ENCODE measurements around the gene EFNA4. TPM values are rescaled to one million over a fixed set of nuclear protein-coding genes. Genes with fewer than 3 reads are reported as not detected.

EFNA4 gene
- total RNA-seq, 1 donor from 2014 or later = 9.9 TPM

GRCh38 chr1:155033524-155033923 is 30.0 kb upstream of the EFNA4 start, which contains the start of the genes DCST1 and DCST2:
Gene DCST1 (plus strand): TSS chr1:155033824. CDS start chr1:155034037, 213 bp downstream.
Gene DCST2 (minus strand): TSS chr1:155033781. CDS start chr1:155033701, 80 bp downstream.
- DNase-seq (ENCODE audit: low spot score) = no peak

- no peak for DNase-seq (ENCODE audit: low spot score)
Measured at GRCh38 chr1:155034318-155035208, 29.0 kb upstream of the EFNA4 start.

GRCh38 chr1:155035936-155036335 is 27.6 kb upstream of the EFNA4 start:
- DNase-seq (ENCODE audit: low spot score) = no peak

GRCh38 chr1:155037043-155037442 is 26.5 kb upstream of the EFNA4 start:
- DNase-seq (ENCODE audit: low spot score) = no peak

GRCh38 chr1:155037851-155038441 is 25.6 kb upstream of the EFNA4 start:
- no peak for DNase-seq (ENCODE audit: low spot score)

- DNase-seq (ENCODE audit: low spot score) = no peak
Measured at GRCh38 chr1:155038602-155039307, 24.8 kb upstream of the EFNA4 start.

GRCh38 chr1:155039308-155039669 is 24.3 kb upstream of the EFNA4 start:
- DNase-seq (ENCODE audit: low spot score) = no peak

- no peak for DNase-seq (ENCODE audit: low spot score)
Measured at GRCh38 chr1:155040358-155041093, 23.0 kb upstream of the EFNA4 start.

- DNase-seq (ENCODE audit: low spot score) = no peak
Measured at GRCh38 chr1:155042789-155043188, 20.8 kb upstream of the EFNA4 start.

GRCh38 chr1:155043301-155043702 is 20.2 kb upstream of the EFNA4 start:
- DNase-seq (ENCODE audit: low spot score) = no peak

- no peak for DNase-seq (ENCODE audit: low spot score)
Measured at GRCh38 chr1:155043793-155044192, 19.7 kb upstream of the EFNA4 start.

- no peak for DNase-seq (ENCODE audit: low spot score)
Measured at GRCh38 chr1:155044365-155044764, 19.2 kb upstream of the EFNA4 start.

- peak; percentile 86 for DNase-seq (ENCODE audit: low spot score)
Measured at GRCh38 chr1:155044812-155045657, 18.5 kb upstream of the EFNA4 start.

GRCh38 chr1:155048449-155049334 is 14.8 kb upstream of the EFNA4 start:
- no peak for DNase-seq (ENCODE audit: low spot score)

GRCh38 chr1:155049651-155050559 is 13.6 kb upstream of the EFNA4 start:
- peak; percentile 13 for DNase-seq (ENCODE audit: low spot score)

- DNase-seq (ENCODE audit: low spot score) = peak; percentile 78
Measured at GRCh38 chr1:155050560-155051341, 12.8 kb upstream of the EFNA4 start, which contains the start of gene ADAM15. Gene ADAM15 (plus strand): TSS chr1:155051316. CDS start chr1:155051387, 71 bp downstream.

- DNase-seq (ENCODE audit: low spot score) = no peak
Measured at GRCh38 chr1:155051342-155051776, 12.2 kb upstream of the EFNA4 start.

Data from umbilical cord (tissue), 2 donors.